Astrocyte (in vitro differentiated cells and primary cell): Measurements from ENCODE around the gene LSM7. TPM values are rescaled to one million over a fixed set of nuclear protein-coding genes. Genes with fewer than 3 reads are reported as not detected.

Experiments used
- DNase-seq: peaks from one replicate; pipeline ENCODE4 v3.0.0-alpha.2; 2010; ENCODE audit warnings: low read depth
- FAIRE-seq: peaks from 2 replicates; lab custom pipeline; 2011; peaks lifted over from hg19 to GRCh38; lab: Jason Lieb, UNC
- H2AFZ ChIP-seq: 2 replicates; pipeline ENCODE4 v1.6.0; 2012; ENCODE audit warnings: low read depth, low read length, inconsistent platforms
- H3K27ac ChIP-seq: 2 replicates; pipeline ENCODE4 v1.5.1; 2011; ENCODE audit warnings: low read depth, low read length, inconsistent platforms
- H3K27me3 ChIP-seq: 2 replicates; pipeline ENCODE4 v1.6.0; 2011; ENCODE audit warnings: low read length, inconsistent platforms; ENCODE audit not compliant: insufficient read depth
- H3K36me3 ChIP-seq: 2 replicates; pipeline ENCODE4 v1.5.1; 2011; ENCODE audit warnings: low read length, inconsistent platforms; ENCODE audit not compliant: insufficient read depth
- H3K4me1 ChIP-seq: 2 replicates; pipeline ENCODE4 v1.5.1; 2011; ENCODE audit warnings: low read length, inconsistent platforms; ENCODE audit not compliant: insufficient read depth
- H3K4me2 ChIP-seq: 2 replicates; pipeline ENCODE4 v1.6.0; 2012; ENCODE audit warnings: low read length, inconsistent platforms
- H3K4me3 ChIP-seq: 2 replicates; pipeline ENCODE4 v1.5.1; 2011; ENCODE audit warnings: low read depth, mild to moderate bottlenecking, low read length, inconsistent platforms; ENCODE audit not compliant: insufficient read depth
- H3K79me2 ChIP-seq: 2 replicates; pipeline ENCODE4 v1.6.0; 2012; ENCODE audit warnings: mild to moderate bottlenecking, low read length, inconsistent platforms; ENCODE audit not compliant: insufficient read depth
- H3K9ac ChIP-seq: 2 replicates; pipeline ENCODE4 v1.6.0; 2012; ENCODE audit warnings: mild to moderate bottlenecking, low read length, inconsistent platforms
- H3K9me3 ChIP-seq: 2 replicates; pipeline ENCODE4 v1.5.1; 2012; ENCODE audit warnings: low read depth, mild to moderate bottlenecking, low read length, inconsistent platforms; ENCODE audit not compliant: insufficient read depth
- H4K20me1 ChIP-seq: 2 replicates; pipeline ENCODE4 v1.6.0; 2012; ENCODE audit warnings: low read length, inconsistent platforms; ENCODE audit not compliant: insufficient read depth
- H3K27ac Mint-ChIP-seq: one replicate; pipeline ENCODE4 v1.8.0; 2021; ENCODE audit warnings: mild to moderate bottlenecking, mixed read lengths; ENCODE audit not compliant: unreplicated experiment
- H3K27me3 Mint-ChIP-seq: one replicate; pipeline ENCODE4 v1.8.0; 2021; ENCODE audit warnings: low read depth, mixed read lengths; ENCODE audit not compliant: unreplicated experiment
- H3K36me3 Mint-ChIP-seq: one replicate; pipeline ENCODE4 v1.8.0; 2021; ENCODE audit warnings: low read depth, mixed read lengths; ENCODE audit not compliant: unreplicated experiment
- H3K4me1 Mint-ChIP-seq: one replicate; pipeline ENCODE4 v1.8.0; 2021; ENCODE audit warnings: low read depth, mixed read lengths; ENCODE audit not compliant: unreplicated experiment
- H3K4me3 Mint-ChIP-seq: one replicate; pipeline ENCODE4 v1.8.0; 2021; ENCODE audit warnings: mild to moderate bottlenecking, moderate library complexity, mixed read lengths; ENCODE audit not compliant: unreplicated experiment
- H3K9me3 Mint-ChIP-seq: one replicate; pipeline ENCODE4 v1.8.0; 2021; ENCODE audit warnings: mild to moderate bottlenecking, mixed read lengths; ENCODE audit not compliant: unreplicated experiment
- EZH2 ChIP-seq: IDR thresholded peaks from 2 replicates; pipeline ENCODE4 v1.6.1; 2012; ENCODE audit warnings: mild to moderate bottlenecking, low read length, inconsistent platforms; ENCODE audit not compliant: insufficient read depth
- total RNA-seq: library from RNA; stranded (reverse); gene quantifications from 2 replicates; pipeline ENCODE4 v1.2.1, GENCODE V29; 2021
- TF ChIP-seq, protein P1 (sequence below): IDR thresholded peaks from 2 replicates; pipeline ENCODE4 v1.5.1; 2011; ENCODE audit warnings: low read depth, mild to moderate bottlenecking, inconsistent platforms, low read length, moderate library complexity; ENCODE audit not compliant: insufficient read depth

The LSM7 gene
- total RNA-seq, 1 donor from 2014 or later: 91.4 TPM

DNA sequence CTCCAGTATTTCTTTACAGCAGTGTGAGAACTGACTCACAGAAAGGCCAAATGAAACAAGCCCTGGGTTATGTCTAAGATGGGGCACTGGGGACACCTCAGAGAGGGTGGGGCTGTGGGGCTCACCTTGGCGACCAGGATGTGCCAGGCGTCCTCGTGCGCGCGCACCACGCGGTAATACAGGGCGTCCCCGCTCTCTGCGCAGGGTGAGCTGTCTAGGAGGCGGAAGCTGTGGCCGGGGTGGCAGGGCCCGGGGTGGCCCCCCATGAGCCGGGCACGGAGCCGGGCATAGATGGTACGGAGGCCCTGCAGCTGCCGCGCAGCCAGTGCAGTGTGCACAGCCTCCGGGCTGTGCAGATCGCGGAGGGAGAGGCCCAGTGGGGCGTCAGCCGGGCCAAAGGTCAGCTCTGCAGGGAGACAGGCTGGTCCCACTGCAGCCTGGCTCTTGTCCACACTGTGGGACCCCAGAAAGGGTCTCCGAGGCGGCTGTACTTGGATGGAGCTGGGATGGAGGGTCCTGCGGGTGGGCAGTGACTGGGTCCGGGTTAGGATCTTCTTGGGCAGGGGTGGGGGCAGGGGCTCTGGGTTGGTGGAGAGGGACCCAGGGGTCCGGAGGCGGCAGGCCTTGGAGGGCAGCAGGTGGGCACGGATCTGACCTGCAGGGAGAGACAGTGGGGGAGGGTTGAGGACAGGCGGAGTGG is 49.8 kb downstream of the LSM7 start:
- no peak overlapping the region for H3K27ac Mint-ChIP-seq
- peaks cover 13% of the 10 kb centered on the region for H3K4me1 ChIP-seq
- H3K4me1 Mint-ChIP-seq: peaks cover 13% of the 10 kb centered on the region
- no peaks in the 10 kb centered on the region for H3K27me3 ChIP-seq
- no peak overlapping the region for H3K4me2 ChIP-seq
- peaks cover 34% of the 10 kb centered on the region for H4K20me1 ChIP-seq
- DNase-seq: no peak
- peaks cover 5% of the 10 kb centered on the region for H3K27me3 Mint-ChIP-seq
- H2AFZ ChIP-seq: no peak overlapping the region
- no peak overlapping the region for H3K4me3 Mint-ChIP-seq
- H3K9ac ChIP-seq: no peak overlapping the region
- peaks cover 20% of the 10 kb centered on the region for H3K79me2 ChIP-seq
- no peak overlapping the region for H3K4me3 ChIP-seq
- TF ChIP-seq EZH2: no peak
- TF ChIP-seq, protein P1, sequence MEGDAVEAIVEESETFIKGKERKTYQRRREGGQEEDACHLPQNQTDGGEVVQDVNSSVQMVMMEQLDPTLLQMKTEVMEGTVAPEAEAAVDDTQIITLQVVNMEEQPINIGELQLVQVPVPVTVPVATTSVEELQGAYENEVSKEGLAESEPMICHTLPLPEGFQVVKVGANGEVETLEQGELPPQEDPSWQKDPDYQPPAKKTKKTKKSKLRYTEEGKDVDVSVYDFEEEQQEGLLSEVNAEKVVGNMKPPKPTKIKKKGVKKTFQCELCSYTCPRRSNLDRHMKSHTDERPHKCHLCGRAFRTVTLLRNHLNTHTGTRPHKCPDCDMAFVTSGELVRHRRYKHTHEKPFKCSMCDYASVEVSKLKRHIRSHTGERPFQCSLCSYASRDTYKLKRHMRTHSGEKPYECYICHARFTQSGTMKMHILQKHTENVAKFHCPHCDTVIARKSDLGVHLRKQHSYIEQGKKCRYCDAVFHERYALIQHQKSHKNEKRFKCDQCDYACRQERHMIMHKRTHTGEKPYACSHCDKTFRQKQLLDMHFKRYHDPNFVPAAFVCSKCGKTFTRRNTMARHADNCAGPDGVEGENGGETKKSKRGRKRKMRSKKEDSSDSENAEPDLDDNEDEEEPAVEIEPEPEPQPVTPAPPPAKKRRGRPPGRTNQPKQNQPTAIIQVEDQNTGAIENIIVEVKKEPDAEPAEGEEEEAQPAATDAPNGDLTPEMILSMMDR: no peak
- H3K36me3 ChIP-seq: no peaks in the 10 kb centered on the region
- no peak for FAIRE-seq
- no peaks in the 10 kb centered on the region for H3K9me3 ChIP-seq
- H3K36me3 Mint-ChIP-seq: peaks cover 8% of the 10 kb centered on the region
- no peak overlapping the region for H3K27ac ChIP-seq
- H3K9me3 Mint-ChIP-seq: no peaks in the 10 kb centered on the region

DNA sequence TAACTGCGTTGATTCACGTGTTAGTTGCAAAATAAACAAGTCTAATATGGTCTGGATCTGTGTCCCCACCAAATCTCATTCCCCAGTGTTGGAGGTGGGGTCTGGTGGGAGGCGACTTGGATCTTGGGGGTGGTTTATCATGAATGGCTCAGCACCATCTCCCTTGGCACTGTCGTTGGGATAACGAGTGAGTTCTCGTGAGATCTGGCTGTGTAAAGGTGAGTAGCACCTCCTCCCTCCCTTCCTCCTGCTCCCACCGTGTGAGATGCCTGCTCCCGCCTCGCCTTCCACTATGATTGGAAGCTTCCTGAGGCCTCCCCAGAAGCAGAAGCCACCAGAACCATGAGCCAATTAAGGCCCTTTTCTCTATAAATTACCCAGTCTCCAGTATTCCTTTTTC is 51.2 kb downstream of the LSM7 start:
- no peak for FAIRE-seq
- Histone ChIP-seq H3K4me1 (peaks cover 22% of the 10 kb centered on the region), H3K4me2 (no peak overlapping the region), H2AFZ (no peak overlapping the region), H3K27ac (no peak overlapping the region), H4K20me1 (peaks cover 48% of the 10 kb centered on the region), H3K4me3 (no peak overlapping the region), H3K9me3 (no peaks in the 10 kb centered on the region), H3K79me2 (peaks cover 34% of the 10 kb centered on the region), H3K27me3 (no peaks in the 10 kb centered on the region), H3K9ac (no peak overlapping the region), H3K36me3 (peaks cover 3% of the 10 kb centered on the region)
- TF ChIP-seq, protein P1: no peak
- no peak for TF ChIP-seq EZH2
- peaks cover 13% of the 10 kb centered on the region for H3K4me1 Mint-ChIP-seq
- H3K27ac Mint-ChIP-seq: no peak overlapping the region
- H3K4me3 Mint-ChIP-seq: no peak overlapping the region
- no peak for DNase-seq
- no peaks in the 10 kb centered on the region for H3K9me3 Mint-ChIP-seq
- peaks cover 8% of the 10 kb centered on the region for H3K36me3 Mint-ChIP-seq
- H3K27me3 Mint-ChIP-seq: no peaks in the 10 kb centered on the region

DNA sequence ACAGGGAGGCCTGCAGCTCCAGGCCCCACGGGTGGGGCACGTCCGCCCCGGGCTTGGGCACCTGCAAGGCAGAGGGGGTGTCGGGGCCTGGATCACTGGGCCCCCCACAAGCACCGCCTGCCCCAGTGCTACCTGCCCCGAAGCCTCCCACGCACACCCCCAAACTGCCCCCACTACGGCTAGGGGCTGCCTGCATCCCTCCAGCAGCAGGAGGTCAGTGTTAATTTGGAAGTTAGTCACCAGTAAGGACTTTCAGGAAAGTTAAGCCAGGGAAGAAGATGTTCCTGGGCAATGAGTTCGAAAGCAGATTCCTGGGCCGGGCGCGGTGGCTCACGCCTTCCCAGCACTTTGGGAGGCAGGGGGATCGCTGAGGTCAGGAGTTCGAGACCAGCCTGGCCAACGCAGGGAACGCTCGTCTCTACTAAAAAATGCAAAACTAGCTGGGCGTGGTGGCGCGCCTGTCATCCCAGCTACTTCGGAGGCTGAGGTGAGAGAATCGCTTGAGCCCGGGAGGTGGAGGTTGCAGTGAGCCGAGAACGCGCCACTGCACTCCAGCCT is 51.9 kb downstream of the LSM7 start:
- H3K36me3 ChIP-seq: peaks cover 3% of the 10 kb centered on the region
- H2AFZ ChIP-seq: no peak overlapping the region
- no peak overlapping the region for H3K27ac ChIP-seq
- H3K79me2 ChIP-seq: peaks cover 41% of the 10 kb centered on the region
- H3K9me3 ChIP-seq: no peaks in the 10 kb centered on the region
- peaks cover 21% of the 10 kb centered on the region for H3K4me1 ChIP-seq
- H3K27me3 ChIP-seq: no peaks in the 10 kb centered on the region
- H3K9ac ChIP-seq: no peak overlapping the region
- DNase-seq: no peak
- Mint-ChIP-seq H3K4me3 (no peak overlapping the region), H3K4me1 (peaks cover 14% of the 10 kb centered on the region), H3K9me3 (no peaks in the 10 kb centered on the region), H3K27me3 (no peaks in the 10 kb centered on the region), H3K27ac (no peak overlapping the region), H3K36me3 (peaks cover 11% of the 10 kb centered on the region)
- H3K4me3 ChIP-seq: no peak overlapping the region
- H3K4me2 ChIP-seq: no peak overlapping the region
- peaks cover 51% of the 10 kb centered on the region for H4K20me1 ChIP-seq
- FAIRE-seq: no peak
- TF ChIP-seq EZH2: no peak
- TF ChIP-seq, protein P1: no peak
